Endothelial cell of umbilical vein (primary cell): ENCODE data around the gene UBASH3B. TPM values are rescaled to one million over a fixed set of nuclear protein-coding genes. Genes with fewer than 3 reads are reported as not detected.

Experiments used
- BruUV-seq: library from RNA; stranded (reverse); fragments of 400-500 nt; replicated peaks from 2 replicates; lab custom pipeline; 2021; lab: Mats Ljungman, UMichigan
- CTCF ChIA-PET: fragments of 300-600, 350-600 bp; sonication (Branson Sonifier 250); formaldehyde crosslinking; loops from one replicate; lab custom pipeline; 2021; ENCODE audit warnings: antibody characterized with exemption, inconsistent platforms; lab: Charles Lee
- POLR2A ChIA-PET: fragments of 300-600, 350-600 bp; sonication (Branson Sonifier 250); formaldehyde crosslinking; loops from one replicate; lab custom pipeline; 2021; ENCODE audit warnings: antibody characterized with exemption, inconsistent platforms; lab: Charles Lee
- DNase-seq: peaks from one replicate; pipeline ENCODE4 v3.0.0-alpha.2; 2011; ENCODE audit warnings: low read depth, low spot score
- FAIRE-seq: peaks from 2 replicates; lab custom pipeline; 2011; peaks lifted over from hg19 to GRCh38; lab: Jason Lieb, UNC
- H2AFZ ChIP-seq: 2 replicates; pipeline ENCODE4 v1.6.0; 2012; ENCODE audit warnings: low read depth, low read length, control low read depth, inconsistent platforms
- H3K27ac ChIP-seq: 2 replicates; pipeline ENCODE4 v1.5.1; 2011; ENCODE audit warnings: low read depth, mild to moderate bottlenecking, control low read depth, low read length, moderate library complexity; ENCODE audit not compliant: insufficient read depth
- H3K27me3 ChIP-seq, 2 experiments: 2 replicates each; pipeline versions ENCODE4 v1.6.0 to v1.6.1; 2011; ENCODE audit warnings: low read length in 2 of 2, mixed read lengths in 1 of 2; ENCODE audit not compliant: control insufficient read depth in 2 of 2, insufficient read depth in 2 of 2
- H3K36me3 ChIP-seq, 2 experiments: 2 replicates in 1 of 2; 3 replicates in 1 of 2; pipeline ENCODE4 v1.5.1; 2011; ENCODE audit warnings: low read length in 2 of 2, mild to moderate bottlenecking in 1 of 2, moderate library complexity in 1 of 2; ENCODE audit not compliant: control insufficient read depth in 2 of 2, insufficient read depth in 2 of 2; ENCODE audit errors: extremely low read depth in 1 of 2
- H3K4me1 ChIP-seq: 3 replicates; pipeline ENCODE4 v1.5.1; 2011; ENCODE audit warnings: mild to moderate bottlenecking, low read length; ENCODE audit not compliant: control insufficient read depth, insufficient read depth; ENCODE audit errors: extremely low read depth
- H3K4me2 ChIP-seq: 2 replicates; pipeline ENCODE4 v1.6.1; 2011; ENCODE audit warnings: low read length, control low read depth, mixed read lengths; ENCODE audit not compliant: insufficient read depth
- H3K4me3 ChIP-seq, 3 experiments: fragments of 200-600 bp in 1 of 3; sonication (generic), shearing (Covaris generic) in 1 of 3; replicated peaks in 1 of 3; 2 replicates each; pipeline ENCODE4 v1.5.1; 2011 to 2016; ENCODE audit warnings: control low read depth in 3 of 3, low read length in 3 of 3, mild to moderate bottlenecking in 2 of 3, inconsistent platforms in 1 of 3, low read depth in 1 of 3, moderate library complexity in 1 of 3; ENCODE audit not compliant: insufficient read depth in 1 of 3
- H3K79me2 ChIP-seq: 2 replicates; pipeline ENCODE4 v1.6.0; 2012; ENCODE audit warnings: low read length, inconsistent platforms; ENCODE audit not compliant: control insufficient read depth, insufficient read depth
- H3K9ac ChIP-seq: replicated peaks from 2 replicates; pipeline ENCODE3; 2011; ENCODE audit warnings: low read length, control low read depth; ENCODE audit not compliant: insufficient read depth; ENCODE audit errors: extremely low read depth
- H3K9me1 ChIP-seq: replicated peaks from 3 replicates; pipeline ENCODE4 v1.6.0; 2011; ENCODE audit warnings: mild to moderate bottlenecking, low read length; ENCODE audit not compliant: control insufficient read depth, insufficient read depth; ENCODE audit errors: extremely low read depth
- H3K9me3 ChIP-seq: replicated peaks from 2 replicates; pipeline ENCODE4 v1.5.1; 2012; ENCODE audit warnings: low read length, inconsistent platforms; ENCODE audit not compliant: control insufficient read depth, insufficient read depth
- H4K20me1 ChIP-seq: replicated peaks from 2 replicates; pipeline ENCODE3; 2011; ENCODE audit warnings: mild to moderate bottlenecking, low read length; ENCODE audit not compliant: control insufficient read depth, insufficient read depth; ENCODE audit errors: extremely low read depth
- CTCF ChIP-seq, 2 donors: IDR thresholded peaks; 1 replicate in 1 of 2; 2 replicates in 1 of 2; pipeline ENCODE4 v1.5.1; 2011; ENCODE audit warnings: low read length in 2 of 2, mild to moderate bottlenecking in 2 of 2, moderate library complexity in 2 of 2, control low read depth in 1 of 2, inconsistent platforms in 1 of 2, low read depth in 1 of 2; ENCODE audit not compliant: insufficient read depth in 1 of 2; ENCODE audit errors: extremely low read depth in 1 of 2
- EZH2 ChIP-seq: IDR thresholded peaks from 2 replicates; pipeline ENCODE4 v1.6.1; 2012; ENCODE audit warnings: borderline replicate concordance, low read depth, mild to moderate bottlenecking, moderate library complexity, low read length, inconsistent platforms; ENCODE audit not compliant: severe bottlenecking
- FOS ChIP-seq: IDR thresholded peaks from 2 replicates; pipeline ENCODE4 v1.6.1; 2011; ENCODE audit warnings: mild to moderate bottlenecking, low read length, moderate library complexity, borderline replicate concordance; ENCODE audit not compliant: insufficient read depth
- GATA2 ChIP-seq: IDR thresholded peaks from 2 replicates; pipeline ENCODE4 v1.7.0; 2011; ENCODE audit warnings: low read depth, mild to moderate bottlenecking, moderate library complexity, mixed read lengths, low read length; ENCODE audit not compliant: insufficient read length, insufficient read depth
- JUN ChIP-seq: IDR thresholded peaks from 2 replicates; pipeline ENCODE4 v1.6.1; 2011; ENCODE audit warnings: borderline replicate concordance, low read depth; ENCODE audit not compliant: insufficient read length, insufficient read depth
- MYC ChIP-seq: IDR thresholded peaks from one replicate; pipeline ENCODE4 v1.6.1; 2011; ENCODE audit warnings: mild to moderate bottlenecking, low read depth, low read length
- POLR2A ChIP-seq: IDR thresholded peaks from 2 replicates; pipeline ENCODE4 v1.6.1; 2012; ENCODE audit warnings: low read depth, mild to moderate bottlenecking, control low read depth, low read length
- POLR2AphosphoS5 ChIP-seq: IDR thresholded peaks from 2 replicates; pipeline ENCODE4 v1.6.1; 2012; ENCODE audit warnings: low read depth, mild to moderate bottlenecking, control low read depth, low read length, moderate library complexity; ENCODE audit not compliant: insufficient read depth
- dilution Hi-C: fragments of 300-500 bp; cut with MboI; formaldehyde crosslinking; loops from one replicate; pipeline ENCODE4 v1.15.0; 2019; ENCODE audit warnings: low sequenced_read_pairs; ENCODE audit not compliant: extremely low pct_ligation_motif_present
- intact Hi-C: fragments of 100-400 bp; cut with micrococcal nuclease; formaldehyde crosslinking; loops from one replicate; pipeline ENCODE4 v1.10.0; 2022
- polyA plus RNA-seq, 4 experiments: library from polyadenylated mRNA; depleted of rRNA in 3 of 4; stranded (reverse) in 3 of 4; unstranded in 1 of 4; fragments of >200 nt; gene quantifications; 2 replicates each; pipeline versions ENCODE4 v1.2.1 to v1.2.3, GENCODE V29; 2011 to 2012; ENCODE audit warnings: missing spikeins in 1 of 4
- total RNA-seq: library from RNA; stranded (reverse); gene quantifications from 2 replicates; pipeline ENCODE4 v1.2.3, GENCODE V29; 2021
- TF ChIP-seq, protein P1 (sequence below): IDR thresholded peaks from 2 replicates; pipeline ENCODE4 v1.6.1; 2011; ENCODE audit not compliant: insufficient read depth, insufficient read length

The UBASH3B gene
- total and polyA plus RNA-seq, 2 donors (not counting 3 experiments of a cell fraction or from before 2014, with no cell fraction given): 23.7 to 38.1 TPM

GRCh38 chr11:122647736-122648275, 7.7 kb upstream of the UBASH3B start:
- Histone ChIP-seq H3K27me3 (no peaks in the 10 kb centered on the region), H3K9me1 (no peaks in the 10 kb centered on the region), H3K9me3 (no peaks in the 10 kb centered on the region), H3K4me1 (peaks cover 25% of the 10 kb centered on the region), H3K79me2 (no peaks in the 10 kb centered on the region), H3K4me2 (no peak overlapping the region), H4K20me1 (no peaks in the 10 kb centered on the region), H3K27ac (no peak overlapping the region), H3K36me3 (no peaks in the 10 kb centered on the region), H2AFZ (peak overlapping the region; percentile 1), H3K9ac (no peak overlapping the region), H3K4me3 (no peak overlapping the region)
- FAIRE-seq (no peak), DNase-seq (no peak)
- dilution Hi-C loops: no loop called here
- intact Hi-C loops: no loop called here
- TF ChIP-seq MYC (no peak), JUN (no peak), POLR2A (no peak), POLR2AphosphoS5 (no peak), EZH2 (no peak), CTCF (IDR thresholded peaks at IDR 0.05; ENCODE audit: extremely low read depth in 1 of 2, insufficient read depth in 1 of 2, low read depth in 1 of 2, low read length in 2 of 2) (no peak), GATA2 (no peak), FOS (no peak)
- TF ChIP-seq, protein P1, sequence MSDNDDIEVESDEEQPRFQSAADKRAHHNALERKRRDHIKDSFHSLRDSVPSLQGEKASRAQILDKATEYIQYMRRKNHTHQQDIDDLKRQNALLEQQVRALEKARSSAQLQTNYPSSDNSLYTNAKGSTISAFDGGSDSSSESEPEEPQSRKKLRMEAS: no peak
- ChIA-PET POLR2A (interaction anchor here (0.8 kb wide), 1 partner anchor 8 kb away, joined by 3 read pairs; no protein-coding TSS in a partner anchor), CTCF (interaction anchor here (1.2 to 3.1 kb wide), 5 partner anchors 8 to 148 kb away, joined by 3 to 16 read pairs (median 9); partner anchors contain the start of gene UBASH3B)
- no TSS peak for BruUV-seq
